ENCODE data around the gene AUTS2. TPM values are rescaled to one million over a fixed set of nuclear protein-coding genes. Genes with fewer than 3 reads are reported as not detected.

The AUTS2 gene
- total RNA-seq, 5 donors from 2014 or later (not counting 1 experiment from before 2014, with no cell fraction given): 10.6 to 66.2 (median 37.6) TPM

DNA sequence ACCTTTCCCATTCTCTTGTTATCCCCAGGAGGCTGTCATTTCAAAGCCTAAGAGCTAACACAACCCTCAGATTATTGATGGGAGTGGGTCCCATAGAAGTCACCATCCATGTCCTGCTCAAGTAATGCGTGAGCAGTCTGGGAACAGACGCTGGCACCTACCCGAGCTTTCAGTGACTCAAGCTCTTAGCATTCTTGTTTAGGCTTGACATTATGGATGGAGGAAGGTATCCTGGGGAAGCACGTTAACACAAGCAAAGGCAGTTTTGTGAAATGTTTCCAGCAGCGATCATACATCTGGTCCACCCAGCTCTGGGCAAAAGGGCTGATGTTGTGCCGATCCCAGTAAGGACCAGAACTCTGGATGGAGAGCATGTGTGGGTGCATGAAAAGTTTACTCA, 30.0 kb upstream of the AUTS2 start:
- CTCF ChIA-PET: no interaction called here
- Histone ChIP-seq H3K36me3 (ENCODE audit: control insufficient read depth in 2 of 2, extremely low read depth in 1 of 2, insufficient read depth in 1 of 2, low read length in 1 of 2) (no peaks in the 10 kb centered on the region), H3K9me3 (no peaks in the 10 kb centered on the region), H3K4me3 (ENCODE audit: control insufficient read depth in 1 of 2, extremely low read depth in 1 of 2, low read length in 1 of 2) (no peak overlapping the region), H3K27me3 (replicated peaks in 1 of 2; ENCODE audit: control insufficient read depth in 2 of 2, extremely low read depth in 1 of 2, insufficient read depth in 2 of 2, low read length in 1 of 2) (peaks cover 0 to 7% of the 10 kb centered on the region in 2 experiments), H3K27ac (ENCODE audit: low read length) (no peak overlapping the region), H3K4me1 (ENCODE audit: control insufficient read depth in 1 of 2, extremely low read depth in 1 of 2, insufficient read depth in 2 of 2, low read length in 2 of 2) (no peaks in the 10 kb centered on the region)
- Mint-ChIP-seq H3K9me3 (no peaks in the 10 kb centered on the region), H3K36me3 (no peaks in the 10 kb centered on the region), H3K4me1 (no peaks in the 10 kb centered on the region), H3K27me3 (peaks cover 0 to 4% of the 10 kb centered on the region in 2 donors), H3K27ac (no peak overlapping the region), H3K4me3 (no peak overlapping the region)
- WGBS (ENCODE audit: insufficient coverage): 93% methylated on average over 2 of the region's 6 CpGs
- DNase-seq (no peak), ATAC-seq (replicated peaks in 1 of 4) (no peak)
- POLR2A ChIA-PET: no interaction called here

GRCh38 chr7:69575651-69576050, 22.6 kb upstream of the AUTS2 start:
- no peak for DNase-seq
- Histone ChIP-seq H3K9me3 (no peaks in the 10 kb centered on the region), H3K4me3 (ENCODE audit: control insufficient read depth in 1 of 2, extremely low read depth in 1 of 2, low read length in 1 of 2) (no peak overlapping the region), H3K27ac (ENCODE audit: low read length) (no peak overlapping the region), H3K27me3 (replicated peaks in 1 of 2; ENCODE audit: control insufficient read depth in 2 of 2, extremely low read depth in 1 of 2, insufficient read depth in 2 of 2, low read length in 1 of 2) (peaks cover 0 to 5% of the 10 kb centered on the region in 2 experiments), H3K36me3 (ENCODE audit: control insufficient read depth in 2 of 2, extremely low read depth in 1 of 2, insufficient read depth in 1 of 2, low read length in 1 of 2) (no peaks in the 10 kb centered on the region), H3K4me1 (ENCODE audit: control insufficient read depth in 1 of 2, extremely low read depth in 1 of 2, insufficient read depth in 2 of 2, low read length in 2 of 2) (no peaks in the 10 kb centered on the region)
- Mint-ChIP-seq H3K9me3 (peaks cover 0 to 3% (median 0%) of the 10 kb centered on the region in 3 donors), H3K36me3 (no peaks in the 10 kb centered on the region), H3K4me3 (no peak overlapping the region), H3K27me3 (no peaks in the 10 kb centered on the region), H3K27ac (no peak overlapping the region), H3K4me1 (no peaks in the 10 kb centered on the region)
- no CpG with 5 or more reads among the region's 4 CpGs for WGBS (ENCODE audit: insufficient coverage)
- CTCF ChIA-PET: no interaction called here
- POLR2A ChIA-PET: no interaction called here
- no peak for ATAC-seq (replicated peaks in 1 of 4)

DNA sequence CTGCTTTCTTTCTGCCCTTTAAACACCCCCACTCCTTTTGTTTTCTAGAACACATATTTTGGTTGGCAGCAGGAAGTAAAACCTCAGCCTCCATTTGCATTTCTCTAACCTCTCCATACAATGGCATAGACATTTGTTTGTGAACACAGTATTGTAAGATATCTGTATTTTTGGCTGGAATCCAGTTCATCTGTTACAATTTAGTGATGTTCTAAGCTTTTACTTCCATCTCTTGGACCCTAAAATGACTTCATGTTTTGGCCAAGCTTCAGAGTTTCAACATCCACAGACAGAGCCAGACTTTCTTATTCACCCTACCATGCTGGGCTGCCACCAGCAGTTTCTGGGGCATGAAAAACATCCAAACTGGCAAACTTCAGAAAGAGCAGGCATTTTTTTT, 21.1 kb upstream of the AUTS2 start:
- Mint-ChIP-seq H3K27ac (no peak overlapping the region), H3K36me3 (no peaks in the 10 kb centered on the region), H3K9me3 (peaks cover 0 to 7% (median 3%) of the 10 kb centered on the region in 3 donors), H3K27me3 (no peaks in the 10 kb centered on the region), H3K4me1 (no peaks in the 10 kb centered on the region), H3K4me3 (no peak overlapping the region)
- ChIA-PET CTCF (interaction anchor here in 1 of 2 donors (0.7 kb wide), 1 partner anchor 10 kb away, joined by 3 read pairs; no protein-coding TSS in a partner anchor), POLR2A (no interaction called here)
- Histone ChIP-seq H3K9me3 (no peaks in the 10 kb centered on the region), H3K27ac (ENCODE audit: low read length) (no peak overlapping the region), H3K4me1 (ENCODE audit: control insufficient read depth in 1 of 2, extremely low read depth in 1 of 2, insufficient read depth in 2 of 2, low read length in 2 of 2) (no peaks in the 10 kb centered on the region), H3K36me3 (ENCODE audit: control insufficient read depth in 2 of 2, extremely low read depth in 1 of 2, insufficient read depth in 1 of 2, low read length in 1 of 2) (no peaks in the 10 kb centered on the region), H3K27me3 (replicated peaks in 1 of 2; ENCODE audit: control insufficient read depth in 2 of 2, extremely low read depth in 1 of 2, insufficient read depth in 2 of 2, low read length in 1 of 2) (no peaks in the 10 kb centered on the region), H3K4me3 (ENCODE audit: control insufficient read depth in 1 of 2, extremely low read depth in 1 of 2, low read length in 1 of 2) (no peak overlapping the region)
- DNase-seq: no peak
- no peak for ATAC-seq (replicated peaks in 1 of 4)

DNA sequence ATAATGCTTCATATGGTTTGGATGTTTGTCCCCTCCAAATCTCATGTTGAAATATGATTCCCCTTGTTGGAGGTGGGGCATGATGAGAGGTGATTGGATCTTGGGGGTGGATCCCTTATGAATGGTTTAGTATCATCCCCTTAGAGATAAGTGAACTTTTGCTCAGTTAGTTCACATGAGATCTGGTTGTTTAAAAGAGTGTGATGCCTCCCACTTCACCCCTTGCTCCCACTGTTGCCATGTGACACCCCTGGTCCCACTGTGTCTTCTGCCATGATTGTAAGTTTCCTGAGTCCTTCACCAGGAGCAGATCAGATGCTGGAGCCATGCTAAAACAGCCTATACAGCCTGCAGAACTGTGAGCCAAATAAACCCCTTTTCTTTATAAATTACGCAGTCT, 13.1 kb upstream of the AUTS2 start:
- CTCF ChIA-PET: no interaction called here
- WGBS (ENCODE audit: insufficient coverage): no CpG with 5 or more reads among the region's 1 CpG
- H3K4me3 Mint-ChIP-seq: no peak overlapping the region

DNA sequence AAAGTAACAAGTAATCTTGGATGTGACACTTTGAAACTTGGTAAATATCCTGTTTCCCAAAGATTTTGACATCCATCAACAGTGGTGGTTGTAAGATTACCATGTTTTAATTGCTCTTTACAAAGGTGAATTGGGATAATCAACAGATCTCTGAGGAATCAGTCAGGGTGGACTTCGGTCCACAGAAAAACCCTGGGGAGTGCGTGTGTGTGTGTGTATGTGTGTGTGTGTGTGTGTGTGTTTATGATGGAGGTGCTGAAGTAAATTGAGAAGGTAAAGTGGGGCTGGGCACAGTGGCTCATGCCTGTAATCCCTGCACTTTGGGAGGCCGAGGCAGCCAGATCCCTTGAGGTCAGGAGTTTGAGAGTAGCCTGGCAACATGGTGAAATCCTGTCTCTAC, 12.0 kb upstream of the AUTS2 start:
- Histone ChIP-seq H3K4me3 (ENCODE audit: control insufficient read depth in 1 of 2, extremely low read depth in 1 of 2, low read length in 1 of 2) (no peak overlapping the region), H3K27ac (ENCODE audit: low read length) (no peak overlapping the region), H3K9me3 (no peaks in the 10 kb centered on the region), H3K27me3 (replicated peaks in 1 of 2; ENCODE audit: control insufficient read depth in 2 of 2, extremely low read depth in 1 of 2, insufficient read depth in 2 of 2, low read length in 1 of 2) (peaks cover 0 to under 1% of the 10 kb centered on the region in 2 experiments), H3K4me1 (ENCODE audit: control insufficient read depth in 1 of 2, extremely low read depth in 1 of 2, insufficient read depth in 2 of 2, low read length in 2 of 2) (no peaks in the 10 kb centered on the region), H3K36me3 (ENCODE audit: control insufficient read depth in 2 of 2, extremely low read depth in 1 of 2, insufficient read depth in 1 of 2, low read length in 1 of 2) (no peaks in the 10 kb centered on the region)
- WGBS (ENCODE audit: insufficient coverage): 88% methylated on average over 2 of the region's 3 CpGs
- ATAC-seq (replicated peaks in 1 of 4): no peak
- Mint-ChIP-seq H3K27ac (no peak overlapping the region), H3K36me3 (no peaks in the 10 kb centered on the region), H3K4me3 (no peak overlapping the region), H3K27me3 (peaks cover 0 to 14% of the 10 kb centered on the region in 2 donors), H3K4me1 (no peaks in the 10 kb centered on the region), H3K9me3 (peaks cover 0 to 3% (median 0%) of the 10 kb centered on the region in 3 donors)
- ChIA-PET POLR2A (no interaction called here), CTCF (no interaction called here)
- no peak for DNase-seq

More for the DNA sequence above, 13.1 kb upstream of the AUTS2 start:
- H3K9me3 ChIP-seq: no peaks in the 10 kb centered on the region
- Mint-ChIP-seq H3K27me3 (peaks cover 0 to 14% of the 10 kb centered on the region in 2 donors), H3K36me3 (no peaks in the 10 kb centered on the region), H3K27ac (no peak overlapping the region), H3K9me3 (peaks cover 0 to 4% (median 3%) of the 10 kb centered on the region in 3 donors), H3K4me1 (no peaks in the 10 kb centered on the region)
- H3K36me3 ChIP-seq (ENCODE audit: control insufficient read depth in 2 of 2, extremely low read depth in 1 of 2, insufficient read depth in 1 of 2, low read length in 1 of 2): no peaks in the 10 kb centered on the region
- H3K4me1 ChIP-seq (ENCODE audit: control insufficient read depth in 1 of 2, extremely low read depth in 1 of 2, insufficient read depth in 2 of 2, low read length in 2 of 2): no peaks in the 10 kb centered on the region
- no peaks in the 10 kb centered on the region for H3K27me3 ChIP-seq (replicated peaks in 1 of 2; ENCODE audit: control insufficient read depth in 2 of 2, extremely low read depth in 1 of 2, insufficient read depth in 2 of 2, low read length in 1 of 2)
- no peak for DNase-seq
- H3K4me3 ChIP-seq (ENCODE audit: control insufficient read depth in 1 of 2, extremely low read depth in 1 of 2, low read length in 1 of 2): no peak overlapping the region
- H3K27ac ChIP-seq (ENCODE audit: low read length): no peak overlapping the region
- POLR2A ChIA-PET: no interaction called here
- no peak for ATAC-seq (replicated peaks in 1 of 4)

GRCh38 chr7:69588773-69589172, 9.5 kb upstream of the AUTS2 start:
- H3K27ac ChIP-seq (ENCODE audit: low read length): no peak overlapping the region
- Mint-ChIP-seq H3K4me3 (no peak overlapping the region), H3K27ac (no peak overlapping the region), H3K27me3 (peaks cover 0 to 11% of the 10 kb centered on the region in 2 donors), H3K9me3 (no peaks in the 10 kb centered on the region), H3K36me3 (no peaks in the 10 kb centered on the region), H3K4me1 (no peaks in the 10 kb centered on the region)
- H3K36me3 ChIP-seq (ENCODE audit: control insufficient read depth in 2 of 2, extremely low read depth in 1 of 2, insufficient read depth in 1 of 2, low read length in 1 of 2): no peaks in the 10 kb centered on the region
- 88% methylated on average over 1 of the region's 5 CpGs for WGBS (ENCODE audit: insufficient coverage)
- peaks cover 0 to 8% of the 10 kb centered on the region in 2 experiments for H3K27me3 ChIP-seq (replicated peaks in 1 of 2; ENCODE audit: control insufficient read depth in 2 of 2, extremely low read depth in 1 of 2, insufficient read depth in 2 of 2, low read length in 1 of 2)
- DNase-seq (no peak), ATAC-seq (replicated peaks in 1 of 4) (no peak)
- no peaks in the 10 kb centered on the region for H3K9me3 ChIP-seq
- no peaks in the 10 kb centered on the region for H3K4me1 ChIP-seq (ENCODE audit: control insufficient read depth in 1 of 2, extremely low read depth in 1 of 2, insufficient read depth in 2 of 2, low read length in 2 of 2)
- CTCF ChIA-PET: no interaction called here
- POLR2A ChIA-PET: no interaction called here
- H3K4me3 ChIP-seq (ENCODE audit: control insufficient read depth in 1 of 2, extremely low read depth in 1 of 2, low read length in 1 of 2): no peak overlapping the region

- ChIA-PET POLR2A (no interaction called here), CTCF (no interaction called here)
- no peaks in the 10 kb centered on the region for H3K36me3 ChIP-seq (ENCODE audit: control insufficient read depth in 2 of 2, extremely low read depth in 1 of 2, insufficient read depth in 1 of 2, low read length in 1 of 2)
- no peak overlapping the region for H3K27ac ChIP-seq (ENCODE audit: low read length)
- no peak overlapping the region for H3K4me3 ChIP-seq (ENCODE audit: control insufficient read depth in 1 of 2, extremely low read depth in 1 of 2, low read length in 1 of 2)
- H3K9me3 Mint-ChIP-seq: no peaks in the 10 kb centered on the region
- H3K4me1 ChIP-seq (ENCODE audit: control insufficient read depth in 1 of 2, extremely low read depth in 1 of 2, insufficient read depth in 2 of 2, low read length in 2 of 2): no peaks in the 10 kb centered on the region
- no peaks in the 10 kb centered on the region for H3K9me3 ChIP-seq
- H3K4me3 Mint-ChIP-seq: no peak overlapping the region
- H3K4me1 Mint-ChIP-seq: peaks cover 0 to 2% (median 1%) of the 10 kb centered on the region in 3 donors
- H3K27me3 Mint-ChIP-seq: peaks cover 3 to 8% of the 10 kb centered on the region in 2 donors
- DNase-seq (no peak), ATAC-seq (replicated peaks in 1 of 4) (no peak)
- WGBS (ENCODE audit: insufficient coverage): 88% methylated on average over 13 of the region's 14 CpGs
- H3K27ac Mint-ChIP-seq: no peak overlapping the region
- peaks cover 0 to 8% of the 10 kb centered on the region in 2 experiments for H3K27me3 ChIP-seq (replicated peaks in 1 of 2; ENCODE audit: control insufficient read depth in 2 of 2, extremely low read depth in 1 of 2, insufficient read depth in 2 of 2, low read length in 1 of 2)
- H3K36me3 Mint-ChIP-seq: no peaks in the 10 kb centered on the region
Observed at GRCh38 chr7:69591805-69592204, 6.5 kb upstream of the AUTS2 start.

Measured in T-cell (primary cell).